ENCODE data around the gene DCAF10.
A peak's percentile ranks its signal among the peaks of the same experiment; 100 is the strongest.
"Not testable (repeated sequence)": the region's sequence is repeated elsewhere in the genome, so short reads cannot be mapped to it uniquely, and the experiment has no call there.

DCAF10 gene

GRCh38 chr9:37870799-37871176 lies 70.2 kb downstream of the DCAF10 start:
- DNase-seq: no peak

DNA sequence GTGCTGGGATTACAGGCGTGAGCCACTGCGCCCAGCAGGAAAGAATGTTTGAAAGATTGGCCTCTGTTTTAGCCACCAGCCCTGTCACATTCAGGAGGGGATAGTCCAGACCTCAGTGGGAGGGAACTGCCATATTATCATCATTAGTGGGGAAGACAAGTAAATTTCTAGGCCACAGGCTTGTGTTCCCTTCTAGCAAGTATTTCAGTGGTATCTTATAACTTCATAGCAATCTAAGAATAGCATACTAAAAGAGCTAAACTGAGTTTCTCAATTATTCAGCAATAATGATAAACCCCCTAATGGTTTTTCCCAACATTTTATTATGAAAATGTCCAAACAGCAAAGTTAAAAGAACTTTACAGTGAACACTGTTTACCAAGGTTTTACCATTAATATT lies 73.4 kb downstream of the DCAF10 start:
- DNase-seq: no peak

GRCh38 chr9:37876376-37876775 lies 75.8 kb downstream of the DCAF10 start:
- no peak for DNase-seq

- no peak for DNase-seq
Measured at GRCh38 chr9:37880916-37881479, 80.4 kb downstream of the DCAF10 start.

DNA sequence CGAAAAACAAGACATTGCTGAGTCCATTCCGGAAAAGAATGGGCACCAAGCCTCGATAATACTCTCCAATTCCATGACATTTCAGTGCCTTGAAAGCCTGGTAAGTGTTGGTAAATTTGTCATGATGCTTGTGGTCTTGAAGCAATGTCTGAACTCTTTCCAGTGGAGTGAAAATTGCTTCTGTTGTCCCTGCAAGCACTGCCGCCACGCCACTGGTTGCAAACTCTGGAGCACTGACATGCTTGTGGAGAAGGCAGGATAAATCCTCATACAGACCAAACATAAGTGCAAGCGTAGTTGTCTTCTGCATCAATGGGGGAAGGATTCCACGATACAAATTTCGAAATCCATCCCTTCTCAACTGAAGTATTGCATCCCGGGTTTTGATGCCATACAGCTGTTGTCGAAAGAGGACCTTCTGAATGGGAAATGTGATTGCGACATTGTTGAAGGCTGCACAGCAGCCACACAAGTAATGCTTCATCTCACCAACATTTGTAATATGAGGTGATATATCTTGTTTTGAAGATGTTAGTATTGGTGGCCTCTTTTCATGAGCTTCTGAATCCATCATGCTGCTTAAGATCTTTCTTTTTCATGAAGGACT lies 87.5 kb downstream of the DCAF10 start:
- not testable (repeated sequence) for DNase-seq

- DNase-seq: no peak
Measured at GRCh38 chr9:37889536-37889935, 88.9 kb downstream of the DCAF10 start.

DNA sequence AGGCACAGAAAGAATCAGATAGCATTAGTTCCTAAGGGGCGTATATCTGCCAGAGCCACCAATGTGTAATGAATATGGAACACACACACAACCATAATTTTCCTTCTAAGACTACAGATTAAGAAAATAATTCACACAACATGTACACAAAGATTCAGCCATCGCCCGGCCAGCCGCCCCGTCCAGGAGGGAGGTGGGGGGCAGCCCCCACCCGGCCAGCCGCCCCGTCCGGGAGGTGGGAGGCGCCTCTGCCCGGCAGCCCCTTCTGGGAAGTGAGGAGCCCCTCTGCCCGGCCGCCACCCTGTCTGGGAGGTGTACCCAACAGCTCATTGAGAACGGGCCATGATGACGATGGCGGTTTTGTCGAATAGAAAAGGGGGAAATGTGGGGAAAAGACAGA lies 90.4 kb downstream of the DCAF10 start:
- not testable (repeated sequence) for DNase-seq

GRCh38 chr9:37892063-37892462 lies 91.5 kb downstream of the DCAF10 start:
- no peak for DNase-seq

GRCh38 chr9:37897665-37898064 lies 97.1 kb downstream of the DCAF10 start:
- DNase-seq: no peak

DNA sequence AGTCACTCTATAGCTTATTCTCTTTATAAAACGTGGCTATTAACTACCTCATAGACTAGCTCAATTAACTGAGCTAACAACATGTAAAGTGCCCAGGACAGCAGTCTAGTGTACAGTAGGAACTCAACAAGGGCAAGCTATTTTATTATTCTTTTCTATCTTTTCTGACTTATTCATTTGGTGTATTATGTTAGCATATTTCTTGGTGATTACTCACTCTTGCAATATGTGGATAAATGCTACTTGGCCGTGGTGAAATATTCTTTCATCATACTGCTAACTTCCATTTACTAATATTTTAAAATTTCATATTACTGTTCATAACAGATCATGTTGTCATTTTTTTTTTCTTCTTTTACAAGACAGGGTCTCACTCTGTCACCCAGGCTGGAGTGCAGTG lies 98.4 kb downstream of the DCAF10 start:
- no peak for DNase-seq

- no peak for DNase-seq
Measured at GRCh38 chr9:37902131-37902530, 101.5 kb downstream of the DCAF10 start.

DNA sequence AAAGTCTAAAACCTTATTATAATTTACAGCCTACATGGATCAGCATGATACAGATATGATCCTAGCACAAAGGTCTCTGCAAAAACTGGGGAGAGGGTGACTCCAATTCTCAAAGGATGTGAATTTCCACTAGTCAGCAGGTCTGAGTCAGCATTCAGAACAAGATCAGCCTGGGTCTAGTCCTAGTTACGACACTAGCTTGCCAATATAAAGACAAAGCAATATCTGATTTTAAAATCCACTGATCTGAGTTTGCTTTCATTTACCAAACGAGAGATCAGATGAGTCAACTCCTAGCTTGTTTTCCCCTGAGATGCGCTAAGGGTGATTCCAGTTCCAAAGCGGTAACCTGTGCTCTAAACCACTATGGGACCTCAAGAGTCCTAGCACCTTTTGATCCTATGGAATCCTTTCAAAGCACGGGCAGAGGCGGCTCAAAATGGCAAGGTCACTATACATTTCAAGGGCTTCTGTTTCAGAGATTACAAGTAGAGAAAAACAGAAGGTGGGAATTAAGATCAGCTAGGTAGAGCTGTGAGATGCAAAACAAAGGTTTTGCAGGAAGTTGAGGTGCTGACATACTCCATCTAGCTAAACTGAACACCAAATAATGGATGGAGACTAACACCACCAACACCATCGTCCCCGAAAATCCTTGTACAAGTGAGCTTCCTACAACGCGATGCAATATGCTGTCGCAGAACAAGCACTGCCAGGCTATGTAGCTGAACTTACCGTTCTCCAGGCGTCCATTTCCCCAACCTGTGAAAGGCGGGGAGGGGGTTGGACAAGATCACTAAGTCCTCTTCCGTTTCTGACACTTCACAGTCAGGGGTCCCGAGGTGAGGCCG lies 102.4 kb downstream of the DCAF10 start:
- DNase-seq: no peak

DNA sequence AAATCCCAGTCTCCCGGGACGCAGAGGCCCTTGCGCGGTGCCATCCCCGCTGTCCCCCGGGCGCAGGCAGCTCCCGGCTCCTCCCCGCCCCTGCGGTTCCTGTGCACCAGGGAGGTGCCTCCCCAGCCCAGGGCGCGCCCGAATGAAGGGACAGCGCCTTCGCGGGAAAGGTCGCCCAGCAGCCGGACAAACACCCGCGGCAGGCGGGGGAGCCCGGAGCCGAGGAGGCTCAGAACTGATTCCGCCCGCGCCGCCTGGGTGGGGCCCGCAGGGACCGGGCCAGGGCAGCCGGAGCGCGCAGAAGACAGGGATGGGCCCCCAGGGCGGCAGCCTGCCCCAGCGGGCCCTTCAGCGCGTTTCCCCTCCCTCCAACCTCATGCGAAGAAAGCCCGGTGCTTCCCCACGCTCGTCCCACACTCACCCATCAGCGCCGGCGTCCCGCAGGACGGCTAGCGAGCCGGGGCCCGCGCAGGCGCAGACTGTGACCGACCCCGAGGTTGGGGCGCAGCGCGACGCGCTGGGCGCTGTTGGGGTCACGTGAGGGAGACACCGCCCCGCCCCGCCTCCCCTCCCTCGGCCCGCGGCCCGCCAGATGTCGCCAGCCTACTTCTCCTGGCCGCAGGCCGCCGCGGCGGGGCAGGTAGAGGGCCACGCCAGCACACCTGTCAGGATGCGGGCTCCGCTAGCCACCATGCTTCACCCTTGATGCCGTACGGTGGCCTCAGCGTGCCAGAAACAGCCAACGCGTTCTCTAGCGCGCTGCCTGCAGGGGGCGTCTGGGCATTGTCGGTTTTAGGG lies 103.2 kb downstream of the DCAF10 start, which contains the start of gene SLC25A51:
Gene SLC25A51, minus strand, starts transcription at position 481 of the 798 bp plus-strand sequence. CDS start 15,577 bp downstream, outside the sequence.
- peak; percentile 29 for DNase-seq

DNA sequence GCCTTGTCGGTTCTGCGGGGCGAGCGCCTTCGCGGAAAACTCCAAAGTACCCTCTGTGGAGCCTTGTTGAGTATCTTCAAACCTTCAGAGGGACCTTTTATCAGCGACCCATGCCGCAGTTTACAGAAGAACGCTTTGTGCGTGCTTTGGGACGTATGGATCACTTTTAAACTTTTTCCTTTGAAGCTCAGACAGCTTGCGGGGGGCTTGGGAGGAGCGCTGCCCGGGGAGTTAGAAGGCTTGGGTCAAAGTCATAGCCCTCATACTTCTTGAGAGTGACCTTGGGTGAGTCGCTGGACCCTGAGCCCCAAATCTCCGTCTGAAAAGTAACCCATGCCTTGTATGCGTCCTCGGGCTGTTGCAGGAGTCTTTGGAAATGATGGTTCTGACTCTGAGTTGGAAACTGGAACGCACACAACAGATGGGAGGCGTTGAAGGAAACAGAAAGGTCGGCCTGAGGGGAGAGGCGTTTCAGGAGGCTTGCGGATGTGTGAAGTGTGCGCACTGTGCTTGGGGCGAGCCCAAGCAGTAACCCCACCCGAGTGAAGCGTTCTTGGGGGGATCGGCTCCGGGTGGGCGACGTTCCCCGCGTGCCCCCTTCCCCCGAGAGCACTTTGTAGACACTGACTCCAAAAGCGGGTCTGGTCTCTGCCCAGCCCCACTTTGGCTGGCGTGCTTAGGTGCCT lies 104.0 kb downstream of the DCAF10 start:
- no peak for DNase-seq

DNA sequence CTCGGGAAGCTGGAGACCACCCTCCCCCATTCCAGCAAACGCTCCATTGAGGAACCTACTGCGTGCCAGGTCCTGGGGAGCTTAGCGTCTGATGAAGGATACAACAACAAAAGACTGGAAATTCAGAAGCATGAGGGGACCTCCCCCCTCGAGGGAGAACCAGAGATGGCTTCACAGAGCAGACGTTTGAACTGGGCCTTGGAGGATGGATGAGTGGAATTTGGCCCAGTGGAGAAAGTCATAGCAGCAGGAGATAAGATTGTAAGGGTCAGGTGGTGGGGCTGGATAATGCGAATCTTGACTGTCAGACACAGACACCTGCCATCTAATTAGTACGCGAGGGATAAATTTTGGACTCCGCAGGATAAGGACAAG lies 104.5 kb downstream of the DCAF10 start:
- DNase-seq: no peak

DNA sequence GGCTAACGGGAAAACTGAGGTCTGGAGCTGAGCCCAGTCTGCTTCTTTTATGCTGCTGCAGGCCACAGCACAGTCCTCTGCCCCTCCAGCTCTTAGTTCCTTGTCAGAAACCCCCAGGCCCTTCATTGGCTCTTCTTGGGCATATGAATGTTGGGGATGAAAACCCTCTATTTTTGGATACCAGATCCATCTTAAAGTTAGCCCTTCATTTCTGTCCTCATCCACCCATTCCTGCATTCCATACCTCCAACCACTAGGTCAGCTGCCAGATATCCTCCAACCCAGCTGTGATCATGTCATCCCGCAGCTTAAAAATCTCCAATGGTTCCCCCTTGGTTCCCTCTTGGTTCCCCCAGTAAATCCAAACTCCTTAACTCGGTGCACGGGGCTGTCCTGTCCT lies 105.2 kb downstream of the DCAF10 start:
- no peak for DNase-seq

GRCh38 chr9:37906312-37907239 lies 106.0 kb downstream of the DCAF10 start:
- DNase-seq: no peak

DNA sequence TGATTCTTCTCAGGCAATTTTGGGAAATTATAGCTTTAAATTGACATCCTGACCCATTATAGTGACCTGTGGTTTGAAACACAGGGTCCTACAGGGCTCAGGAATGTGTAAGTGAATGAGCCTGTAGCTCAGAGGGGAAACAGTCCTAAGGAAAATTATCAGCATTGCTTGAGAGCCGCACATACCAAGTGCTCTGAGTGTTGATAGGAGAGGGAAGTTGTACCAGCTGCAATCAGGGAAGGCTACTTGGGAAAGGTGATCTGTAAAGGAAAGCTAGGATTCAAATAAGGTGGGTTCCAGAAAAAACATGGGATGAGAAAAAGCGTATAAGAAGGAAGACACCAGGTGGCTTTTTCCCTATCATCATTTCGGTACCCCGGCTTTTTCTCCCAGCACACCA lies 107.7 kb downstream of the DCAF10 start:
- DNase-seq: no peak

DNA sequence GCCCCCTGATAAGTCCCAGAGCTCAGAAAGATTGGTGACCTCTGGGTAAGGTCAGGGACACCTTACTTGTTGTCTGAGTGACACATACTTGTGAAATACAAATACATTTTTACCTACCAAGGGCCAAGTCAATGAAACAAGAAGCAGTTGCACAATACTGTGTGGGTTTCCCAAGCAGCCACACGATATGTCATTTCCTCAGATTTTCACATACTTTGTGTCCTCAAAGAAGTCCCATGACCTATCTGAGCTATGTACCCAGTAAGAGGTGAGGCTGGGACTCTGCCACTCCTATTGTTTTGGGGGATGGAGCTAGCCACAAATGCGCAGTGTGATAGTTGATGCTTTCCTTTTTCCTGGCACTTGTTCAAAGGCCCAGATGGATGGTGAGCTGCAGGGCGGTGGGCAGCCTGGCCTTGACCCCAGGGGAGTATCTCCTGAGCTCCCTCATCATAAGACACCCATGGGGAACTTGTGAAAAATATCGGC lies 108.1 kb downstream of the DCAF10 start:
- no peak for DNase-seq

- DNase-seq: no peak
Measured at GRCh38 chr9:37909326-37909725, 108.7 kb downstream of the DCAF10 start.

GRCh38 chr9:37909836-37910235 lies 109.2 kb downstream of the DCAF10 start:
- not testable (repeated sequence) for DNase-seq

Measured in NCI-H1417 treated with DMSO at 0.1 percent for 48 hours (cell line).